GM13977 (cell line): ENCODE measurements around the gene TFF3.

Source experiments
- DNase-seq: peaks from one replicate; pipeline ENCODE4 v3.0.0; 2012; ENCODE audit warnings: low spot score
- in situ Hi-C: fragments of 300-500 bp; cut with MboI; formaldehyde crosslinking; loops from one replicate; pipeline ENCODE4 v1.12.0; 2022; ENCODE audit warnings: low sequenced_read_pairs, low pct_unique_long_range_greater_than_20kb, mixed read lengths, inconsistent platforms; ENCODE audit not compliant: unreplicated experiment
- TF ChIP-seq, protein P1 (sequence below): IDR thresholded peaks from 2 replicates; pipeline ENCODE4 v1.5.1; 2012; ENCODE audit warnings: mild to moderate bottlenecking, control low read depth; ENCODE audit not compliant: insufficient read depth; ENCODE audit errors: extremely low read depth, missing control alignments

Gene TFF3

DNA sequence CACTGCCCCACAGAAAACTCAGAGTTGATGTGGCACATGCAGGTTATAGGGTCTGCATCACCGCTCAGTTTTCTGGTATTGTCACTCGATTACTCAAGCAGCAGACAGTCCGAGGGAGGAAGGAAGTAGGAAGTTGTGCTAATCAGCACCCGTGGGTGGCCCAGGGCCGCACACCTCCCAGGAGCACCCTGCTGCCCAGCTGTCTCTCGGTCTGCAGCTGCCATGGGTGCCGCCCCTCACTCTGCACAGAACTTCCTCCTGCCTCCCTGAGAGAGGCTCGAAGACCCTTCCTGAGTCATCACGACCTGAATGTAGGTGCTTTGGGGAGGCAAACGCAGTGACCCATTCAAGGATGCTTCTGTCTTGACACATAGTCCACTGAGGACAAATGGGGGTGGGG is 4.2 kb upstream of the TFF3 start:
- TF ChIP-seq, protein P1, sequence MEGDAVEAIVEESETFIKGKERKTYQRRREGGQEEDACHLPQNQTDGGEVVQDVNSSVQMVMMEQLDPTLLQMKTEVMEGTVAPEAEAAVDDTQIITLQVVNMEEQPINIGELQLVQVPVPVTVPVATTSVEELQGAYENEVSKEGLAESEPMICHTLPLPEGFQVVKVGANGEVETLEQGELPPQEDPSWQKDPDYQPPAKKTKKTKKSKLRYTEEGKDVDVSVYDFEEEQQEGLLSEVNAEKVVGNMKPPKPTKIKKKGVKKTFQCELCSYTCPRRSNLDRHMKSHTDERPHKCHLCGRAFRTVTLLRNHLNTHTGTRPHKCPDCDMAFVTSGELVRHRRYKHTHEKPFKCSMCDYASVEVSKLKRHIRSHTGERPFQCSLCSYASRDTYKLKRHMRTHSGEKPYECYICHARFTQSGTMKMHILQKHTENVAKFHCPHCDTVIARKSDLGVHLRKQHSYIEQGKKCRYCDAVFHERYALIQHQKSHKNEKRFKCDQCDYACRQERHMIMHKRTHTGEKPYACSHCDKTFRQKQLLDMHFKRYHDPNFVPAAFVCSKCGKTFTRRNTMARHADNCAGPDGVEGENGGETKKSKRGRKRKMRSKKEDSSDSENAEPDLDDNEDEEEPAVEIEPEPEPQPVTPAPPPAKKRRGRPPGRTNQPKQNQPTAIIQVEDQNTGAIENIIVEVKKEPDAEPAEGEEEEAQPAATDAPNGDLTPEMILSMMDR: no peak
- no peak for DNase-seq
- in situ Hi-C loops: loop anchor here (10.0 kb wide), 1 partner anchor 125 kb away; no protein-coding TSS in a partner anchor

DNA sequence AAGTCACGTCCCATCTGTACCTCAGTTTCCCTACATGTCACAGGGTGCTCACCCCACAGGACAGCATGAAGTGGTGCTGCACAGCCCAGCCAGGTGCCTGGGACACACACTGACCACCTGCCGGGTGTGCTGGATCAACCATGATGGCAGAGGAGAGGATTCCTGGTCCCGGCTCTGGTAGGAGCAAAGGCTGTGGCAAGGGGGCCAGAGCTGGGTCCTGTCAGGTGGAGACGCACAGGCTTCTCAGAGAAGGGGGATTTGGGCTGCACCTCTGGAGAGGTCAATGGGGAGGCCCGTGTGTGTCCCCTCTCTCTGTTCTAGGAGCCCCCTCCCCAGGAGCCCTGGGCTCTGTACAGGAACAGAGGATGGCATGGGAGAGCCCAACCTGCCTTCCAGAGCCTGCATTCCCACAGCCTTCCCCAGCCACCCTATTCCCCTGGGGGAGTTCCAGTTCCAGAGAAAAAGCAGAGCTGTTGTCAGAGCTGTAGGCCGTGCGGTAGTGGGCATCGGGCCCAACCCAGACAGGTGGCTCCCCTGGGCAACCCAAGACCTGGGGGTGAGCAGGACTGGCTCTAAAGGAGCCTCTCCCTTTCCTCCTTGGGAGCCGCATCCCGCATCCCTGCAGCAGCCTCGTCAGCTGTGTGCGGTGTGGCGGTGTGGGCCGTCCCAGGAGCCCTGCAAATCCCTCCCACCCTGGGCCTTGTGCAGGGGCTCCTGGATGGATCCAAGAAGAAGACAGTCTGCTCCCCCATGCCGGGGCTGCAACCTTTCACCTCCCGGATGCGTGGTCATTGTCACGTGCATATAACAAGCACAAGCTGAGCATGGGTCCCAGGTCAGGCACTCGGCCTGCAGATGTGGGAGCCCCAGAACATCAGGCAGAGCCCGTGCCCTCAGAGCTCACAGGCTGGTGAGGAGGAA is 2.9 kb upstream of the TFF3 start:
- TF ChIP-seq, protein P1: no peak
- in situ Hi-C loops: loop anchor here (10.0 kb wide), 1 partner anchor 127 kb away; no protein-coding TSS in a partner anchor

DNA sequence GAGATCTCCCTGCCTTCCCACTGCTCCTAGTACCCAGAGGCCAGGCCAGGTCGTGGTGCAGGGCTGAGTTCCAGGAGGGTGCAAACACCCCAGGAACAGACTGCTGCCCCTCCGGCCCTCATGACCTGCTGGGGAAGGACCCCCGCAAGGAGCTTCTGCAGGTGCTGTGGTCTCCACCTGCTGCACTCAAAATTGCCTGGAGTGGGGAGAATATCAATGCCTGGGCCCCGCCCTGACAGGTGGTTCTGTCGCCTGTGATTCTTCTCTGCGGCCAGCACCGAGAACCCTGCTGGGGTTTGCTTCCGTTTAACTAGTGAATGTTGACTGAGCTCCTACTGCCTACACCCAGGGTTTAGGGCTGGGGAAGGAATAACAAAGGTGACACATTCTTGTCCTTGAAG is 2.1 kb upstream of the TFF3 start:
- DNase-seq: no peak
- TF ChIP-seq, protein P1: no peak
- in situ Hi-C loops: loop anchor here (10.0 kb wide), 1 partner anchor 127 kb away; no protein-coding TSS in a partner anchor

More for the DNA sequence above, 2.9 kb upstream of the TFF3 start:
- no peak for DNase-seq

DNA sequence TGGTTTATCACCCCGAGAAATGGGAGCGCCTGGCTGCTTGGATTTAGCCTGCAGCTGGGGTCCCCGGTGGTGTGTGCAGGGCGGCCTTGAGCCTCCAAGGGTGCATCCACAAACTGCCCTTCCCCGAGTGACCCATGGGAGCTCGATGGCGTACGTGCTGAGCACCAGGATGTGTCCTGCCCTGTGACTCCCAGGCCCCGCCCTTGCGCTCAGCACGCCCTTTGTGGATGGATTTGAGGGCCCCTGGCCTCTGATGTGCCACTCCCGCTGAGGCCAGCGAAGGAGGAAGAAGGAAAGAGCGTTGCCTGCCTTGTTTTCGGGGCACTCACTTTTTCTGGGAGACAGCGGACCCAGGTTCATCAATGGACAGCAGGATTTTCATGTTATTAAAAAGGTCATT is 1.7 kb upstream of the TFF3 start:
- TF ChIP-seq, protein P1: no peak
- DNase-seq: no peak
- in situ Hi-C loops: loop anchor here (10.0 kb wide), 1 partner anchor 128 kb away; no protein-coding TSS in a partner anchor

DNA sequence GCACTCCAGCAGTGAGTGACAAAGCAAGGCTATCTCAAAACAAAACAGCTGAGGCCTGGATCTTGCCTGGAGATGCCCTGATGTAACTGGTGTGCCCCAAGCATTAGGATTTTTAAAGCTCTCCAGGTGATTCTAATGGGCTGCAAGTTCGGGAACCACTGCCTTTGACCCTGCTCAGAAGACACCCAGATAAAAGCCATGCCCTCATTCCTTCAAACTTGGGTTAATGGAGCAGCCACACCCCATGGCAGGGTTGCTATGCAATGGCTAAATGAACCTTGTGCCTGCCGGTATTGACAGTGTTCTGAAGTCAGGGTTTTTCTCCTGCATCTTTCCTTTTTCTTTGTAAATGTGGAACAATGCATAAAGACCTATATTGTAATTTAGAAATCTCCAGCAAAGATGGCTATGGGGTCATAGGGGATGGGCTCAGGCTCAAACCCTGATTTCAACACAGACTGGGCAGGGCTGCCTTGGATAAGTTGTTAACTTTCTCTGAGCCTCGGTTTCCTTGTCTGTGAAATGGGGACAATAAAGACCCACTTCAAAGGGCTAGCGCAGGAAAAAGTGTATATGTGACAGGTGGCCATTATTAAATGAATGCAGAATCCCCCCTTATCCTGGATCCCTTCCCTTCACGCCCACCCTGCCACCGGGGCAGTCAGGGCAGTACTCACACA is 453 bp downstream of the TFF3 start:
- in situ Hi-C loops: loop anchor here (10.0 kb wide), 1 partner anchor 130 kb away; no protein-coding TSS in a partner anchor
- TF ChIP-seq, protein P1: no peak

DNA sequence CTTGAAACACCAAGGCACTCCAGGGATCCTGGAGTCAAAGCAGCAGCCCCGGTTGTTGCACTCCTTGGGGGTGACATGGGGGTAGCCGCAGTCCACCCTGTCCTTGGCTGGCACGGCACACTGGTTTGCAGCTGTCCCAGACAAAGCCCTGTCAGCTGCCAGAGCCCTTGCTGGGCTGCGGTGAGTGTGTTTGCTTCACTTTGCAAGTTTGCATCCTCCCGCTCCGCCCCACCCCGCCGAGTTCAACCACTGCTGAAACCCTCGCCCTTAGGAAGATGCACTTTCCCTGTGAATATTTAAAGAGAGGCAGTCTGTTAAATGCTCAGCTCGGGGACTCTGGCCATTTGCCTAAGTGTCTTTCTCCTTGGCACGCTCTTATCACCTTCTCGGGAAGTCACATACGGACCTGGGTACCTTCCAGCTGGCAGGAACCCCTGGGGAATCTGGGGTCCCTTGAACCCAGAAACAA is 1.7 kb downstream of the TFF3 start:
- DNase-seq: no peak

More for the DNA sequence above, 453 bp downstream of the TFF3 start:
- no peak for DNase-seq

More for the DNA sequence above, 1.7 kb downstream of the TFF3 start:
- TF ChIP-seq, protein P1: no peak
- in situ Hi-C loops: loop anchor here (10.0 kb wide), 1 partner anchor 131 kb away; no protein-coding TSS in a partner anchor
